Activated T-cell treated with anti-CD3 and anti-CD28 coated beads, Interleukin-2, amount 50 U/mL, for 48 hours (primary cell): Measurements from ENCODE around the gene SH2D3C.
A peak's percentile ranks its signal among the peaks of the same experiment; 100 is the strongest.

Experiments used
- DNase-seq, 2 experiments: peaks; one replicate each; pipeline ENCODE4 v3.0.0-alpha.2; 2020

Gene SH2D3C

GRCh38 chr9:127778280-127779135 lies at the start of gene SH2D3C:
Gene SH2D3C (minus strand): TSS chr9:127778666. CDS start chr9:127778627, 39 bp downstream.
- DNase-seq: peak; percentile 73 to 76

GRCh38 chr9:127826253-127826913 lies 47.9 kb upstream of the SH2D3C start:
- no peak for DNase-seq

- no peak for DNase-seq
Measured at GRCh38 chr9:127825319-127826051, 47.0 kb upstream of the SH2D3C start.

- DNase-seq: no peak
Measured at GRCh38 chr9:127822108-127822507, 43.6 kb upstream of the SH2D3C start.

GRCh38 chr9:127818574-127818973 lies 40.1 kb upstream of the SH2D3C start:
- no peak for DNase-seq

- DNase-seq: no peak
Measured at GRCh38 chr9:127817881-127818434, 39.5 kb upstream of the SH2D3C start.

GRCh38 chr9:127816728-127817127 lies 38.3 kb upstream of the SH2D3C start:
- no peak for DNase-seq

GRCh38 chr9:127816362-127816725 lies 37.9 kb upstream of the SH2D3C start:
- DNase-seq: no peak

GRCh38 chr9:127815512-127816361 lies 37.3 kb upstream of the SH2D3C start:
- no peak for DNase-seq

GRCh38 chr9:127814619-127815511 lies 36.4 kb upstream of the SH2D3C start:
- DNase-seq: no peak

GRCh38 chr9:127813686-127814226 lies 35.3 kb upstream of the SH2D3C start:
- DNase-seq: no peak

GRCh38 chr9:127812936-127813675 lies 34.6 kb upstream of the SH2D3C start:
- DNase-seq: no peak

GRCh38 chr9:127812011-127812410 lies 33.5 kb upstream of the SH2D3C start:
- DNase-seq: no peak

GRCh38 chr9:127810378-127811187 lies 32.1 kb upstream of the SH2D3C start:
- no peak for DNase-seq

GRCh38 chr9:127809540-127810377 lies 31.3 kb upstream of the SH2D3C start:
- DNase-seq: no peak

- no peak for DNase-seq
Measured at GRCh38 chr9:127809002-127809539, 30.6 kb upstream of the SH2D3C start.

GRCh38 chr9:127808347-127809001 lies 30.0 kb upstream of the SH2D3C start:
- DNase-seq: no peak
